Panc1 (cell line): ENCODE data around the gene DRAM1. TPM values are rescaled to one million over a fixed set of nuclear protein-coding genes. Genes with fewer than 3 reads are reported as not detected.

Experiments
- ATAC-seq: fragments of 200-7000 bp; cut with Tn5 transposase; 2 replicates; pipeline ENCODE4 v1.9.1; 2020; ENCODE audit warnings: mild to moderate bottlenecking, moderate library complexity
- BruUV-seq: library from RNA; stranded (reverse); fragments of 400-500 nt; replicated peaks from 2 replicates; lab custom pipeline; 2021; lab: Mats Ljungman, UMichigan
- CTCF ChIA-PET: fragments of 300-600 bp; sonication (Branson Sonifier 250); formaldehyde crosslinking; loops from one replicate; lab custom pipeline; 2022; ENCODE audit warnings: antibody characterized with exemption; lab: Charles Lee
- POLR2A ChIA-PET: fragments of 300-600 bp; sonication (Branson Sonifier 250); formaldehyde crosslinking; loops from one replicate; lab custom pipeline; 2022; ENCODE audit warnings: antibody characterized with exemption; lab: Charles Lee
- DNase-seq: peaks from one replicate; pipeline ENCODE4 v3.0.0-alpha.2; 2010; ENCODE audit warnings: low read depth, low spot score
- H3K27ac ChIP-seq: 2 replicates; pipeline ENCODE4 v1.5.1; 2011; ENCODE audit warnings: mild to moderate bottlenecking, low read length, inconsistent platforms
- H3K27me3 ChIP-seq: fragments of 200-500 bp; sonication (Bioruptor generic); 2 replicates; pipeline ENCODE4 v1.6.0; 2014; ENCODE audit warnings: low read length, inconsistent platforms; ENCODE audit not compliant: control insufficient read depth, insufficient read depth
- H3K36me3 ChIP-seq: fragments of 200-500 bp; sonication (Bioruptor generic); 2 replicates; pipeline ENCODE4 v1.5.1; 2014; ENCODE audit warnings: inconsistent platforms, mild to moderate bottlenecking, low read length, moderate library complexity; ENCODE audit not compliant: control insufficient read depth, insufficient read depth
- H3K4me1 ChIP-seq: 2 replicates; pipeline ENCODE4 v1.5.1; 2011; ENCODE audit warnings: inconsistent platforms, mild to moderate bottlenecking, low read length, moderate library complexity; ENCODE audit not compliant: control insufficient read depth, insufficient read depth
- H3K4me3 ChIP-seq, 2 experiments: 2 replicates each; pipeline ENCODE4 v1.5.1; 2011 to 2012; ENCODE audit warnings: low read depth in 2 of 2, low read length in 2 of 2, mild to moderate bottlenecking in 2 of 2, inconsistent platforms in 1 of 2, moderate library complexity in 1 of 2
- H3K9me3 ChIP-seq: fragments of 200-500 bp; sonication (Bioruptor generic); 2 replicates; pipeline ENCODE4 v1.5.1; 2014; ENCODE audit warnings: low read depth, mild to moderate bottlenecking, inconsistent platforms, low read length, moderate library complexity; ENCODE audit not compliant: control insufficient read depth, insufficient read depth
- CTCF ChIP-seq: fragments of 450-650 bp; IDR thresholded peaks from 2 replicates; pipeline ENCODE4 v1.5.1; 2017; ENCODE audit warnings: mild to moderate bottlenecking
- POLR2AphosphoS5 ChIP-seq: IDR thresholded peaks from 2 replicates; pipeline ENCODE4 v1.6.1; 2012; ENCODE audit warnings: mild to moderate bottlenecking, low read depth, low read length, moderate library complexity
- SIN3A ChIP-seq: IDR thresholded peaks from 2 replicates; pipeline ENCODE4 v1.6.1; 2012; ENCODE audit warnings: low read depth, mild to moderate bottlenecking, low read length, moderate library complexity, borderline replicate concordance; ENCODE audit not compliant: insufficient read depth
- TCF7L2 ChIP-seq: IDR thresholded peaks from 2 replicates; pipeline ENCODE4 v1.6.1; 2011; ENCODE audit warnings: mild to moderate bottlenecking, low read depth, low read length, inconsistent platforms
- in situ Hi-C: cut with HindIII; loops from 2 replicates; pipeline ENCODE4 v1.10.0; 2016; ENCODE audit warnings: low sequenced_read_pairs, low pct_unique_long_range_greater_than_20kb
- intact Hi-C: fragments of 100-400 bp; cut with micrococcal nuclease; formaldehyde crosslinking; loops from one replicate; pipeline ENCODE4 v1.10.0; 2022; ENCODE audit not compliant: unreplicated experiment
- total RNA-seq: library from RNA; stranded (reverse); gene quantifications from one replicate; pipeline ENCODE4 v1.2.1, GENCODE V29; 2021; ENCODE audit not compliant: unreplicated experiment
- TF ChIP-seq, protein P1 (sequence below), 2 experiments: IDR thresholded peaks; 2 replicates each; pipeline ENCODE4 v1.6.1; 2011 to 2012; ENCODE audit warnings: low read depth in 2 of 2, control low read depth in 1 of 2, low read length in 1 of 2, mild to moderate bottlenecking in 1 of 2, moderate library complexity in 1 of 2; ENCODE audit not compliant: insufficient read depth in 1 of 2

DRAM1 gene
- total RNA-seq, 1 experiment from 2014 or later = 19.2 TPM

GRCh38 chr12:101939306-101939705 lies 61.9 kb downstream of the DRAM1 start:
- no peak overlapping the region for H3K27ac ChIP-seq
- intact Hi-C loops (loop anchor here (5.0 kb wide), 1 partner anchor 873 kb away; no protein-coding TSS in a partner anchor), in situ Hi-C loops (no loop called here)
- POLR2A ChIA-PET = no interaction called here
- no peaks in the 10 kb centered on the region for H3K4me1 ChIP-seq
- no TSS peak for BruUV-seq
- no peaks in the 10 kb centered on the region for H3K36me3 ChIP-seq
- CTCF ChIA-PET = no interaction called here
- ATAC-seq = no peak
- peaks cover 10% of the 10 kb centered on the region for H3K27me3 ChIP-seq
- DNase-seq = no peak
- TF ChIP-seq, protein P1, sequence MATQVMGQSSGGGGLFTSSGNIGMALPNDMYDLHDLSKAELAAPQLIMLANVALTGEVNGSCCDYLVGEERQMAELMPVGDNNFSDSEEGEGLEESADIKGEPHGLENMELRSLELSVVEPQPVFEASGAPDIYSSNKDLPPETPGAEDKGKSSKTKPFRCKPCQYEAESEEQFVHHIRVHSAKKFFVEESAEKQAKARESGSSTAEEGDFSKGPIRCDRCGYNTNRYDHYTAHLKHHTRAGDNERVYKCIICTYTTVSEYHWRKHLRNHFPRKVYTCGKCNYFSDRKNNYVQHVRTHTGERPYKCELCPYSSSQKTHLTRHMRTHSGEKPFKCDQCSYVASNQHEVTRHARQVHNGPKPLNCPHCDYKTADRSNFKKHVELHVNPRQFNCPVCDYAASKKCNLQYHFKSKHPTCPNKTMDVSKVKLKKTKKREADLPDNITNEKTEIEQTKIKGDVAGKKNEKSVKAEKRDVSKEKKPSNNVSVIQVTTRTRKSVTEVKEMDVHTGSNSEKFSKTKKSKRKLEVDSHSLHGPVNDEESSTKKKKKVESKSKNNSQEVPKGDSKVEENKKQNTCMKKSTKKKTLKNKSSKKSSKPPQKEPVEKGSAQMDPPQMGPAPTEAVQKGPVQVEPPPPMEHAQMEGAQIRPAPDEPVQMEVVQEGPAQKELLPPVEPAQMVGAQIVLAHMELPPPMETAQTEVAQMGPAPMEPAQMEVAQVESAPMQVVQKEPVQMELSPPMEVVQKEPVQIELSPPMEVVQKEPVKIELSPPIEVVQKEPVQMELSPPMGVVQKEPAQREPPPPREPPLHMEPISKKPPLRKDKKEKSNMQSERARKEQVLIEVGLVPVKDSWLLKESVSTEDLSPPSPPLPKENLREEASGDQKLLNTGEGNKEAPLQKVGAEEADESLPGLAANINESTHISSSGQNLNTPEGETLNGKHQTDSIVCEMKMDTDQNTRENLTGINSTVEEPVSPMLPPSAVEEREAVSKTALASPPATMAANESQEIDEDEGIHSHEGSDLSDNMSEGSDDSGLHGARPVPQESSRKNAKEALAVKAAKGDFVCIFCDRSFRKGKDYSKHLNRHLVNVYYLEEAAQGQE (IDR thresholded peaks at IDR 0.05; ENCODE audit: insufficient read depth in 1 of 2, low read depth in 2 of 2, low read length in 1 of 2) = no peak
- TF ChIP-seq SIN3A = no peak
- TF ChIP-seq TCF7L2 = no peak
- TF ChIP-seq CTCF = no peak
- no peak for TF ChIP-seq POLR2AphosphoS5
- no peak overlapping the region for H3K4me3 ChIP-seq
- no peaks in the 10 kb centered on the region for H3K9me3 ChIP-seq

- Histone ChIP-seq H3K9me3 (no peaks in the 10 kb centered on the region), H3K27me3 (peaks cover 10% of the 10 kb centered on the region), H3K27ac (no peak overlapping the region), H3K4me1 (no peaks in the 10 kb centered on the region), H3K4me3 (no peak overlapping the region), H3K36me3 (no peaks in the 10 kb centered on the region)
- intact Hi-C loops = loop anchor here (5.0 to 10.0 kb wide), 2 partner anchors 545 to 872 kb away; partner anchors contain the start of gene IGF1
- DNase-seq = peak; percentile 18
- no TSS peak for BruUV-seq
- TF ChIP-seq POLR2AphosphoS5 (no peak), CTCF (peak; percentile 82), TCF7L2 (no peak), SIN3A (no peak)
- TF ChIP-seq, protein P1 (IDR thresholded peaks at IDR 0.05; ENCODE audit: insufficient read depth in 1 of 2, low read depth in 2 of 2, low read length in 1 of 2) = no peak
- peak; percentile 79; the same call in 1 of the 2 replicates for ATAC-seq
- POLR2A ChIA-PET = no interaction called here
- CTCF ChIA-PET = no interaction called here
- in situ Hi-C loops = no loop called here
These were observed 62.5 kb downstream of the DRAM1 start for GRCh38 chr12:101939856-101940265.
